ENCODE measurements around the gene NUMB.

DNA sequence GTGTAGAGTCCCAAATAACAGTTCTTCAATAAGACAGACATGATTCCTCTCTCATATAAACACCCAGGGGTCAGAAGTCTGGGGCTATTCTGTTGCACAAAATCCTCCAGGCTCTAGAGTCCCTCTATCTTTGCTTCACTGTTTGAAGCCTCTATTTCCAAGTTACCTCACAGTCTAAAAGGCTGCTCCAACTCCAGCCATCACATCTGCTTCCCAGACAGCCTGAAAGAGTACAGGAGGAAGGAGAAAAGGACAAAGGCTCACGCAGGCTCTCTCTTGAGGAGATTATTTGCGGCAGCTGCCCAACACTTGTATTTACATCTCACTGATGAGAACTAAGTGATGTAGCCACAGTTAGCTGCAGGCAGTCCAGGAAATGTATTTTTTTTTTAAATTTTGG is 214.6 kb downstream of the NUMB start:
- TF ChIP-seq, protein P1, sequence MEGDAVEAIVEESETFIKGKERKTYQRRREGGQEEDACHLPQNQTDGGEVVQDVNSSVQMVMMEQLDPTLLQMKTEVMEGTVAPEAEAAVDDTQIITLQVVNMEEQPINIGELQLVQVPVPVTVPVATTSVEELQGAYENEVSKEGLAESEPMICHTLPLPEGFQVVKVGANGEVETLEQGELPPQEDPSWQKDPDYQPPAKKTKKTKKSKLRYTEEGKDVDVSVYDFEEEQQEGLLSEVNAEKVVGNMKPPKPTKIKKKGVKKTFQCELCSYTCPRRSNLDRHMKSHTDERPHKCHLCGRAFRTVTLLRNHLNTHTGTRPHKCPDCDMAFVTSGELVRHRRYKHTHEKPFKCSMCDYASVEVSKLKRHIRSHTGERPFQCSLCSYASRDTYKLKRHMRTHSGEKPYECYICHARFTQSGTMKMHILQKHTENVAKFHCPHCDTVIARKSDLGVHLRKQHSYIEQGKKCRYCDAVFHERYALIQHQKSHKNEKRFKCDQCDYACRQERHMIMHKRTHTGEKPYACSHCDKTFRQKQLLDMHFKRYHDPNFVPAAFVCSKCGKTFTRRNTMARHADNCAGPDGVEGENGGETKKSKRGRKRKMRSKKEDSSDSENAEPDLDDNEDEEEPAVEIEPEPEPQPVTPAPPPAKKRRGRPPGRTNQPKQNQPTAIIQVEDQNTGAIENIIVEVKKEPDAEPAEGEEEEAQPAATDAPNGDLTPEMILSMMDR (IDR thresholded peaks at IDR 0.05) = no peak
- TF ChIP-seq ZNF219 (CRISPR knock-in tag; IDR thresholded peaks at IDR 0.05; ENCODE audit: borderline replicate concordance) = no peak
- TF ChIP-seq ZNF232 (CRISPR knock-in tag; IDR thresholded peaks at IDR 0.05) = no peak

All from WTC11 (cell line).